Vagina (tissue), 2 donors: ENCODE data around the gene TASP1. TPM values are rescaled to one million over a fixed set of nuclear protein-coding genes. Genes with fewer than 3 reads are reported as not detected.

Experiments
- DNase-seq, 2 donors: peaks; one replicate each; pipeline ENCODE4 v3.0.0-alpha.2; 2017; ENCODE audit errors: extremely low spot score in 2 of 2
- H3K27ac ChIP-seq: fragments of 200-600 bp; sonication (generic); one replicate; pipeline ENCODE4 v1.5.1; 2019
- H3K27me3 ChIP-seq: fragments of 200-600 bp; sonication (generic); one replicate; pipeline ENCODE4 v1.5.1; 2019
- H3K36me3 ChIP-seq, 2 donors: fragments of 200-600 bp; sonication (generic); one replicate each; pipeline ENCODE4 v1.5.1; 2017 to 2019
- H3K4me1 ChIP-seq: fragments of 200-600 bp; sonication (generic); one replicate; pipeline ENCODE4 v1.5.1; 2019
- H3K4me3 ChIP-seq, 2 donors: fragments of 200-600 bp; sonication (generic); 1 replicate in 1 of 2; 2 replicates in 1 of 2; pipeline ENCODE4 v1.5.1; 2016 to 2019
- H3K9me3 ChIP-seq: fragments of 200-600 bp; sonication (generic); one replicate; pipeline ENCODE4 v1.5.1; 2019
- POLR2A ChIP-seq, 2 donors: fragments of 450-650 bp; IDR thresholded peaks; one replicate each; pipeline ENCODE4 v1.6.1; 2017; ENCODE audit warnings: antibody characterized with exemption in 2 of 2, mild to moderate bottlenecking in 2 of 2, moderate library complexity in 2 of 2
- POLR2AphosphoS5 ChIP-seq, 2 donors: sonication (generic); formaldehyde crosslinking; IDR thresholded peaks; one replicate each; pipeline ENCODE4 v1.9.0; 2017; ENCODE audit warnings: antibody characterized with exemption in 2 of 2, mild to moderate bottlenecking in 2 of 2, low read depth in 1 of 2; ENCODE audit not compliant: insufficient read depth in 1 of 2
- intact Hi-C: fragments of 100-400 bp; cut with DNase I; formaldehyde crosslinking; loops from one replicate; pipeline ENCODE4 v1.15.1; 2023
- total RNA-seq: library from RNA; depleted of rRNA; stranded (reverse); fragments of >200 nt; gene quantifications from one replicate; pipeline ENCODE4 v1.2.3, GENCODE V29; 2016
- TF ChIP-seq, protein P1 (sequence below), 3 experiments: fragments of 450-650 bp in 2 of 3; fragments of 200-600 bp in 1 of 3; sonication (generic) in 1 of 3; IDR thresholded peaks; one replicate each; pipeline ENCODE4 v1.5.1; 2017 to 2019; ENCODE audit warnings: antibody characterized with exemption in 3 of 3, mild to moderate bottlenecking in 2 of 3, moderate library complexity in 2 of 3

TASP1 gene
- total RNA-seq, 1 donor from 2014 or later = 12.5 TPM

GRCh38 chr20:13340088-13340487, 298.6 kb downstream of the TASP1 start:
- Histone ChIP-seq H3K27ac (no peak overlapping the region), H3K9me3 (no peaks in the 10 kb centered on the region), H3K27me3 (no peaks in the 10 kb centered on the region), H3K4me1 (peaks cover 8% of the 10 kb centered on the region), H3K4me3 (no peak overlapping the region), H3K36me3 (no peaks in the 10 kb centered on the region)
- intact Hi-C loops = no loop called here
- TF ChIP-seq POLR2A (IDR thresholded peaks at IDR 0.05) = no peak
- TF ChIP-seq POLR2AphosphoS5 (IDR thresholded peaks at IDR 0.05; ENCODE audit: insufficient read depth in 1 of 2, low read depth in 1 of 2) = no peak
- TF ChIP-seq, protein P1, sequence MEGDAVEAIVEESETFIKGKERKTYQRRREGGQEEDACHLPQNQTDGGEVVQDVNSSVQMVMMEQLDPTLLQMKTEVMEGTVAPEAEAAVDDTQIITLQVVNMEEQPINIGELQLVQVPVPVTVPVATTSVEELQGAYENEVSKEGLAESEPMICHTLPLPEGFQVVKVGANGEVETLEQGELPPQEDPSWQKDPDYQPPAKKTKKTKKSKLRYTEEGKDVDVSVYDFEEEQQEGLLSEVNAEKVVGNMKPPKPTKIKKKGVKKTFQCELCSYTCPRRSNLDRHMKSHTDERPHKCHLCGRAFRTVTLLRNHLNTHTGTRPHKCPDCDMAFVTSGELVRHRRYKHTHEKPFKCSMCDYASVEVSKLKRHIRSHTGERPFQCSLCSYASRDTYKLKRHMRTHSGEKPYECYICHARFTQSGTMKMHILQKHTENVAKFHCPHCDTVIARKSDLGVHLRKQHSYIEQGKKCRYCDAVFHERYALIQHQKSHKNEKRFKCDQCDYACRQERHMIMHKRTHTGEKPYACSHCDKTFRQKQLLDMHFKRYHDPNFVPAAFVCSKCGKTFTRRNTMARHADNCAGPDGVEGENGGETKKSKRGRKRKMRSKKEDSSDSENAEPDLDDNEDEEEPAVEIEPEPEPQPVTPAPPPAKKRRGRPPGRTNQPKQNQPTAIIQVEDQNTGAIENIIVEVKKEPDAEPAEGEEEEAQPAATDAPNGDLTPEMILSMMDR (IDR thresholded peaks at IDR 0.05) = no peak
- DNase-seq = no peak

Other genes starting within 250 kb of the TASP1 start
- 14.0 TPM for gene ESF1, start 146.0 kb upstream of the TASP1 start, total RNA-seq
- gene NDUFAF5, start 146.1 kb upstream of the TASP1 start, total RNA-seq = 11.3 TPM